Measurements from ENCODE around the gene NAV1. TPM values are rescaled to one million over a fixed set of nuclear protein-coding genes. Genes with fewer than 3 reads are reported as not detected.

The NAV1 gene
- total RNA-seq, 1 donor from 2014 or later: 55.2 TPM

- Mint-ChIP-seq H3K4me1 (ENCODE audit: low read depth) (no peaks in the 10 kb centered on the region), H3K36me3 (ENCODE audit: insufficient read depth) (no peaks in the 10 kb centered on the region), H3K27ac (no peak overlapping the region), H3K4me3 (ENCODE audit: low read depth) (no peak overlapping the region), H3K9me3 (ENCODE audit: low read depth) (no peaks in the 10 kb centered on the region), H3K27me3 (no peaks in the 10 kb centered on the region)
- no peak for TF ChIP-seq CTCF (IDR thresholded peaks at IDR 0.05; ENCODE audit: unreplicated experiment)
- DNase-seq (ENCODE audit: low spot score, unreplicated experiment): no peak
Measured at GRCh38 chr1:201566933-201567801, 28.2 kb downstream of the NAV1 start.

- Mint-ChIP-seq H3K4me3 (ENCODE audit: low read depth) (no peak overlapping the region), H3K27ac (no peak overlapping the region), H3K27me3 (no peaks in the 10 kb centered on the region), H3K9me3 (ENCODE audit: low read depth) (no peaks in the 10 kb centered on the region), H3K4me1 (ENCODE audit: low read depth) (no peaks in the 10 kb centered on the region), H3K36me3 (ENCODE audit: insufficient read depth) (no peaks in the 10 kb centered on the region)
- no peak for TF ChIP-seq CTCF (IDR thresholded peaks at IDR 0.05; ENCODE audit: unreplicated experiment)
- DNase-seq (ENCODE audit: low spot score, unreplicated experiment): no peak
Measured at GRCh38 chr1:201568265-201568664, 29.3 kb downstream of the NAV1 start.

- no peak overlapping the region for H3K27ac Mint-ChIP-seq
- no peak for DNase-seq (ENCODE audit: low spot score, unreplicated experiment)
- H3K4me1 Mint-ChIP-seq (ENCODE audit: low read depth): no peaks in the 10 kb centered on the region
- H3K4me3 Mint-ChIP-seq (ENCODE audit: low read depth): no peak overlapping the region
- TF ChIP-seq CTCF (IDR thresholded peaks at IDR 0.05; ENCODE audit: unreplicated experiment): no peak
- no peaks in the 10 kb centered on the region for H3K36me3 Mint-ChIP-seq (ENCODE audit: insufficient read depth)
- no peaks in the 10 kb centered on the region for H3K27me3 Mint-ChIP-seq
- H3K9me3 Mint-ChIP-seq (ENCODE audit: low read depth): no peaks in the 10 kb centered on the region
Measured at GRCh38 chr1:201568859-201569294, 29.9 kb downstream of the NAV1 start.

GRCh38 chr1:201570181-201570885 lies 31.4 kb downstream of the NAV1 start:
- no peaks in the 10 kb centered on the region for H3K4me1 Mint-ChIP-seq (ENCODE audit: low read depth)
- H3K9me3 Mint-ChIP-seq (ENCODE audit: low read depth): no peaks in the 10 kb centered on the region
- H3K27me3 Mint-ChIP-seq: no peaks in the 10 kb centered on the region
- no peak for DNase-seq (ENCODE audit: low spot score, unreplicated experiment)
- no peak overlapping the region for H3K4me3 Mint-ChIP-seq (ENCODE audit: low read depth)
- H3K27ac Mint-ChIP-seq: no peak overlapping the region
- no peaks in the 10 kb centered on the region for H3K36me3 Mint-ChIP-seq (ENCODE audit: insufficient read depth)
- TF ChIP-seq CTCF (IDR thresholded peaks at IDR 0.05; ENCODE audit: unreplicated experiment): no peak

GRCh38 chr1:201570886-201571624 lies 32.1 kb downstream of the NAV1 start:
- no peak for DNase-seq (ENCODE audit: low spot score, unreplicated experiment)
- no peaks in the 10 kb centered on the region for H3K4me1 Mint-ChIP-seq (ENCODE audit: low read depth)
- H3K27me3 Mint-ChIP-seq: no peaks in the 10 kb centered on the region
- no peaks in the 10 kb centered on the region for H3K9me3 Mint-ChIP-seq (ENCODE audit: low read depth)
- H3K27ac Mint-ChIP-seq: no peak overlapping the region
- no peak for TF ChIP-seq CTCF (IDR thresholded peaks at IDR 0.05; ENCODE audit: unreplicated experiment)
- H3K36me3 Mint-ChIP-seq (ENCODE audit: insufficient read depth): no peaks in the 10 kb centered on the region
- no peak overlapping the region for H3K4me3 Mint-ChIP-seq (ENCODE audit: low read depth)
